Measurements from ENCODE around the gene ENO2.

DNA sequence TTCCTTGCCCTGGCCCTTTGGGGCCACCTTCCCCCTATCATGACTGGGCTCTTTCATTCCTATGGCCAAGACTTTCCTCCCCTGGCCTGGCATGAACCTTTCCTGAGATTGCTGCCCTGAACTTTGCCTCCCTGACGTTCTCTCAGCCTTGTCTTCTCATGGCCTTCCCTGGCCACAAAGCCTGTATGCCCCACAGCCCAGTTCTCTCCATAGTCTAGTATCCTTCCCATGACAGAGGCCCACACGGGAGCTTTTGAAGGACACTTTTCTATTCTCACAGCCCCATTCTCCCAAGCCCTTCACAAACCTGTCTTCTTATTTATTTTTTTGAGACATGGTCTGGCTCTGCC is 24.8 kb downstream of the ENO2 start:
- TF ChIP-seq, protein P1, sequence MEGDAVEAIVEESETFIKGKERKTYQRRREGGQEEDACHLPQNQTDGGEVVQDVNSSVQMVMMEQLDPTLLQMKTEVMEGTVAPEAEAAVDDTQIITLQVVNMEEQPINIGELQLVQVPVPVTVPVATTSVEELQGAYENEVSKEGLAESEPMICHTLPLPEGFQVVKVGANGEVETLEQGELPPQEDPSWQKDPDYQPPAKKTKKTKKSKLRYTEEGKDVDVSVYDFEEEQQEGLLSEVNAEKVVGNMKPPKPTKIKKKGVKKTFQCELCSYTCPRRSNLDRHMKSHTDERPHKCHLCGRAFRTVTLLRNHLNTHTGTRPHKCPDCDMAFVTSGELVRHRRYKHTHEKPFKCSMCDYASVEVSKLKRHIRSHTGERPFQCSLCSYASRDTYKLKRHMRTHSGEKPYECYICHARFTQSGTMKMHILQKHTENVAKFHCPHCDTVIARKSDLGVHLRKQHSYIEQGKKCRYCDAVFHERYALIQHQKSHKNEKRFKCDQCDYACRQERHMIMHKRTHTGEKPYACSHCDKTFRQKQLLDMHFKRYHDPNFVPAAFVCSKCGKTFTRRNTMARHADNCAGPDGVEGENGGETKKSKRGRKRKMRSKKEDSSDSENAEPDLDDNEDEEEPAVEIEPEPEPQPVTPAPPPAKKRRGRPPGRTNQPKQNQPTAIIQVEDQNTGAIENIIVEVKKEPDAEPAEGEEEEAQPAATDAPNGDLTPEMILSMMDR (conservative IDR thresholded peaks at IDR 0.05 in 1 of 2, IDR thresholded peaks at IDR 0.05 in 1 of 2; ENCODE audit: low read depth in 1 of 2, low read length in 2 of 2): no peak
- no peak for TF ChIP-seq EZH2 (IDR thresholded peaks at IDR 0.05; ENCODE audit: low read length, missing control alignments)

Measured in fibroblast of lung (primary cell).